GM19239 (cell line): ENCODE data around the gene FKBP9.
"Not testable (repeated sequence)": the region's sequence is repeated elsewhere in the genome, so short reads cannot be mapped to it uniquely, and the experiment has no call there.

Experiments
- DNase-seq: peaks from one replicate; pipeline ENCODE4 v3.0.0; 2011; ENCODE audit warnings: low spot score; ENCODE audit not compliant: insufficient read length
- FAIRE-seq: peaks from 2 replicates; lab custom pipeline; 2011; peaks lifted over from hg19 to GRCh38; lab: Jason Lieb, UNC

Gene FKBP9

GRCh38 chr7:32957326-32958045, at the start of gene FKBP9:
Gene FKBP9, plus strand, starts transcription at chr7:32957440. Its CDS starts 134 bp downstream, at chr7:32957574.
- no peak for FAIRE-seq
- peak; percentile 54 for DNase-seq

- DNase-seq (no peak), FAIRE-seq (no peak)
These were observed 47.0 kb upstream of the FKBP9 start for GRCh38 chr7:32910195-32910594.

GRCh38 chr7:32914184-32914583, 43.1 kb upstream of the FKBP9 start:
- DNase-seq (no peak), FAIRE-seq (no peak)

GRCh38 chr7:32915041-32915536, 42.2 kb upstream of the FKBP9 start:
- DNase-seq (no peak), FAIRE-seq (no peak)

- FAIRE-seq (no peak), DNase-seq (no peak)
These were observed 41.2 kb upstream of the FKBP9 start for GRCh38 chr7:32916006-32916405.

- not testable (repeated sequence) for DNase-seq, FAIRE-seq
These were observed 40.2 kb upstream of the FKBP9 start for GRCh38 chr7:32916994-32917393.

GRCh38 chr7:32921896-32922295, 35.3 kb upstream of the FKBP9 start:
- DNase-seq, result no peak
- FAIRE-seq, result no peak

GRCh38 chr7:32928785-32929298, 28.4 kb upstream of the FKBP9 start:
- DNase-seq (no peak), FAIRE-seq (peak; percentile 60)

- DNase-seq, result no peak
- no peak for FAIRE-seq
These were observed 27.7 kb upstream of the FKBP9 start for GRCh38 chr7:32929430-32930143.

GRCh38 chr7:32930378-32930777, 26.9 kb upstream of the FKBP9 start:
- DNase-seq, result no peak
- no peak for FAIRE-seq

- DNase-seq (no peak), FAIRE-seq (no peak)
These were observed 21.7 kb upstream of the FKBP9 start for GRCh38 chr7:32935558-32935957.

- no peak for DNase-seq
- FAIRE-seq, result no peak
These were observed 20.6 kb upstream of the FKBP9 start for GRCh38 chr7:32936689-32937088.

GRCh38 chr7:32937344-32938174, 19.7 kb upstream of the FKBP9 start:
- FAIRE-seq (no peak), DNase-seq (no peak)

GRCh38 chr7:32941181-32941580, 16.1 kb upstream of the FKBP9 start:
- FAIRE-seq, result no peak
- no peak for DNase-seq

GRCh38 chr7:32941681-32942414, 15.4 kb upstream of the FKBP9 start:
- FAIRE-seq (no peak), DNase-seq (no peak)

GRCh38 chr7:32942415-32943251, 14.6 kb upstream of the FKBP9 start:
- no peak for FAIRE-seq

GRCh38 chr7:32943252-32944030, 13.8 kb upstream of the FKBP9 start:
- DNase-seq (no peak), FAIRE-seq (no peak)

More at GRCh38 chr7:32942415-32943251, 14.6 kb upstream of the FKBP9 start:
- DNase-seq, result peak; percentile 74

- no peak for DNase-seq
- FAIRE-seq, result no peak
These were observed 9.7 kb upstream of the FKBP9 start for GRCh38 chr7:32947420-32947983.
